ENCODE results near the gene ATP6V0C.

DNA sequence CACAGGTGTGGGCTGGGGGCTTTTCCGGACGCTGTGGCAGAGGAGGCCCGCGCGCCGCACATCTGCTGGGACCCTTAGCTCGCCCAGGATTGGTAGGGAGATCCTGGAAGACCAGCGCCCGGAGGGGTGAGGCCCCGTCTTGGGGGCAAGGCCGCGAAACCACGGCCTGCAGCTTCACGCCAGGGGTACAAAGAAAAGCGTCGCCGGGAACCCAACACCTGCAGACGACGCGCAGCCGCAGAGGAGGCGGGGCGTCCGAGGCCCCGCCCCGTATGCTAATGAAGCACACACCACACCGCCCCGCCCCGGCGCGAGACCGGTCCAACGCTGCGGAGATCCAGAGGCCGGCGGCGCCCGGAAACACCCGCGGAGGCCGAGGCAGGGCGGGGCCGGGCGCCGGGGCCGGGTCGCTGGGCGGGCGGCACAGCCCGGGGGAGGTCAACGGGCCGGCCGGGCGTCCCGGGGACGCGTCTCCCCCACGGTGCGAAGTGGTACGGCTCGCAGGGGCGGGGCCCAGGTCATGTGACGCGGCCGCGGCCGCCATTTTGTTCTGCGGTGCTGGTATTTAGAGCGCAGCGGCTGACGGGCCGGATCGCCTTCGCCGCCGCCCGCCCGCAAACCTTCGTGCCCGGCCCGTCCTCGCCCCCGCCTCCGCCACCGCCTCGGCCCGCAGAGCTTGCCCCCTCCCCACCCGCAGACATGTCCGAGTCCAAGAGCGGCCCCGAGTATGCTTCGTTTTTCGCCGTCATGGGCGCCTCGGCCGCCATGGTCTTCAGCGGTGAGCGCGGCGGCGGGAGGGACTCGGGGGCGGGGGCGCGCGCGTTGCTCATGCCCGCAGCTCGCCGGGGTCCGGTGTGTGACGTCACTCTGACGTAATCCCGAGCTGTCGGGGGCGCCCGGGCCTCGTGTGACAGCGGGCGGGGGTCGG, at the start of gene ATP6V0C:
- TF ChIP-seq, protein P1, sequence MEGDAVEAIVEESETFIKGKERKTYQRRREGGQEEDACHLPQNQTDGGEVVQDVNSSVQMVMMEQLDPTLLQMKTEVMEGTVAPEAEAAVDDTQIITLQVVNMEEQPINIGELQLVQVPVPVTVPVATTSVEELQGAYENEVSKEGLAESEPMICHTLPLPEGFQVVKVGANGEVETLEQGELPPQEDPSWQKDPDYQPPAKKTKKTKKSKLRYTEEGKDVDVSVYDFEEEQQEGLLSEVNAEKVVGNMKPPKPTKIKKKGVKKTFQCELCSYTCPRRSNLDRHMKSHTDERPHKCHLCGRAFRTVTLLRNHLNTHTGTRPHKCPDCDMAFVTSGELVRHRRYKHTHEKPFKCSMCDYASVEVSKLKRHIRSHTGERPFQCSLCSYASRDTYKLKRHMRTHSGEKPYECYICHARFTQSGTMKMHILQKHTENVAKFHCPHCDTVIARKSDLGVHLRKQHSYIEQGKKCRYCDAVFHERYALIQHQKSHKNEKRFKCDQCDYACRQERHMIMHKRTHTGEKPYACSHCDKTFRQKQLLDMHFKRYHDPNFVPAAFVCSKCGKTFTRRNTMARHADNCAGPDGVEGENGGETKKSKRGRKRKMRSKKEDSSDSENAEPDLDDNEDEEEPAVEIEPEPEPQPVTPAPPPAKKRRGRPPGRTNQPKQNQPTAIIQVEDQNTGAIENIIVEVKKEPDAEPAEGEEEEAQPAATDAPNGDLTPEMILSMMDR (IDR thresholded peaks at IDR 0.05): no peak
- TF ChIP-seq POLR2AphosphoS5 (IDR thresholded peaks at IDR 0.05) (peak; percentile 70), POLR2A (IDR thresholded peaks at IDR 0.05) (peak; percentile 88)

Measured in prostate gland (tissue), 2 donors.